Peyer's patch (tissue), 4 donors: Measurements from ENCODE around the gene EXOSC7.

Experiments used
- CTCF ChIP-seq, 6 experiments: fragments of 450-650 bp in 4 of 6; fragments of 200-600 bp in 2 of 6; sonication (generic) in 1 of 6; IDR thresholded peaks; one replicate each; pipeline ENCODE4 v1.5.1; 2017 to 2019; ENCODE audit warnings: antibody characterized with exemption in 6 of 6, mild to moderate bottlenecking in 3 of 6, moderate library complexity in 1 of 6
- POLR2A ChIP-seq, 2 donors: fragments of 450-650 bp; IDR thresholded peaks; one replicate each; pipeline ENCODE4 v1.5.1; 2017; ENCODE audit warnings: antibody characterized with exemption in 2 of 2, mild to moderate bottlenecking in 2 of 2, moderate library complexity in 2 of 2

- TF ChIP-seq CTCF (IDR thresholded peaks at IDR 0.05): no peak
- no peak for TF ChIP-seq POLR2A (IDR thresholded peaks at IDR 0.05)
Observed at GRCh38 chr3:44948239-44948638, 27.8 kb upstream of the EXOSC7 start.
